ENCODE data around the gene PTCHD1.
A peak's percentile ranks its signal among the peaks of the same experiment; 100 is the strongest.

Gene PTCHD1

GRCh38 chrX:23334848-23335599, at the start of gene PTCHD1:
Gene PTCHD1, plus strand, starts transcription at chrX:23334849. Its CDS starts 27 bp downstream, at chrX:23334876.
- Mint-ChIP-seq H3K27ac (no peak within 1 kb of the TSS), H3K36me3 (ENCODE audit: low read depth) (no peaks in the 10 kb centered on the region), H3K4me1 (ENCODE audit: low read depth) (peaks cover 9% of the 10 kb centered on the region), H3K4me3 (peak within 1 kb of the TSS; percentile 39), H3K9me3 (no peaks in the 10 kb centered on the region), H3K27me3 (peaks cover 46% of the 10 kb centered on the region)

- H3K4me1 Mint-ChIP-seq (ENCODE audit: low read depth) = no peaks in the 10 kb centered on the region
- H3K36me3 Mint-ChIP-seq (ENCODE audit: low read depth) = no peaks in the 10 kb centered on the region
- H3K4me3 Mint-ChIP-seq = no peak overlapping the region
- no peaks in the 10 kb centered on the region for H3K9me3 Mint-ChIP-seq
- no peak overlapping the region for H3K27ac Mint-ChIP-seq
- H3K27me3 Mint-ChIP-seq = no peaks in the 10 kb centered on the region
These were observed 47.9 kb upstream of the PTCHD1 start for GRCh38 chrX:23286731-23287130.

GRCh38 chrX:23287191-23287725, 47.4 kb upstream of the PTCHD1 start:
- H3K27ac Mint-ChIP-seq = no peak overlapping the region
- no peaks in the 10 kb centered on the region for H3K9me3 Mint-ChIP-seq
- H3K27me3 Mint-ChIP-seq = no peaks in the 10 kb centered on the region
- no peaks in the 10 kb centered on the region for H3K36me3 Mint-ChIP-seq (ENCODE audit: low read depth)
- H3K4me1 Mint-ChIP-seq (ENCODE audit: low read depth) = no peaks in the 10 kb centered on the region
- no peak overlapping the region for H3K4me3 Mint-ChIP-seq

DNA sequence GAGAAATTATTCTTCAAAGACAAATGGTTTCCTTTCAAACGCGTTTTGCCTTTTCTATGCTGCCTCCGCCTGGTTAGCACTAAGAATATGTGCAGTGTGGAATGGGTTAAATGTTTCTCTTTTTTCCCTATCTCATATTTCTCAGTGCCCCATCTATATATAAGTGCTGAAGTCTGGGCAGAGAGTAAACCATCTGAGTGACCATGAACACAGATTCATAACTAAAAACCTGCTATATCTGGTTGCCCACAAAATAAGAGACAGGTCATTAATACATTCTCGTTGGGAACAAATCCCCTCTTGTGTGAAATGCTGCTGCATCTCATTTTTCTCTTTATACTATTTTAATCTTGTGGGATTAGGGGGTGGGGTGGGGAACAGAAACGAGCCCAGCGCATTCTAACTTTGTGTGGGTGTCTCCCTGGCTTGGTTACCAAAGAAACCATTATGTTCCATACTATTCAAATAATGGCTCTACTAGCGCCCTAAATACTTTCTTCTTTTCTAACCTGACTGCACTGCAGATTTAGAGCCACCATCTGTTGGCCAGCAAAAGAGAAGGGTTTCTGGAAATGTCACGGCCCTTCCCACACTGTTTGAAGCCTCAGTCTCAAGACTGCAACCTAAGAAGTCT, 42.2 kb upstream of the PTCHD1 start:
- no peak overlapping the region for H3K27ac Mint-ChIP-seq
- no peaks in the 10 kb centered on the region for H3K27me3 Mint-ChIP-seq
- no peak overlapping the region for H3K4me3 Mint-ChIP-seq
- H3K4me1 Mint-ChIP-seq (ENCODE audit: low read depth) = no peaks in the 10 kb centered on the region
- H3K36me3 Mint-ChIP-seq (ENCODE audit: low read depth) = no peaks in the 10 kb centered on the region
- H3K9me3 Mint-ChIP-seq = no peaks in the 10 kb centered on the region

- Mint-ChIP-seq H3K4me3 (no peak overlapping the region), H3K36me3 (ENCODE audit: low read depth) (no peaks in the 10 kb centered on the region)
These were observed 41.5 kb upstream of the PTCHD1 start for GRCh38 chrX:23292988-23293651.

DNA sequence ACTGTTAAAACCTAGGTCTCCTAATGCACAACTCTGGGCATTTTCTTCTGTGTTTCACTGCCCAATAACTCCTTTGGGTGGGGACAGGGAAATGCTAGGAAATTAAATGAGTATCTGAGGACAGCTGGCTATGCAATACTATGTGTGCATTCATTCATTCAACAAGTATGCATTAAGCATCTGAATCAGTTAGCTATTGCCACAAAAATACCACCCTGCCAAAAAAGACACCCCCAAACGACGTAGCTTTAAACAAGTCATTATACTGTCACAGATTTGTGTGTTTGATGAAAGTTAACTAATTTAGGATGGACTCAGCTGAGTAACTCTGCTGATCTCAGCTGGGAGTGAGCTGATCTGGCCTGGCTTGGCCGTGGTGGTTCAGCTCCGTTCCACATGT, 29.8 kb upstream of the PTCHD1 start:
- Mint-ChIP-seq H3K36me3 (ENCODE audit: low read depth) (no peaks in the 10 kb centered on the region), H3K4me1 (ENCODE audit: low read depth) (no peaks in the 10 kb centered on the region), H3K9me3 (no peaks in the 10 kb centered on the region), H3K4me3 (no peak overlapping the region), H3K27ac (no peak overlapping the region), H3K27me3 (peaks cover 4% of the 10 kb centered on the region)

More at GRCh38 chrX:23292988-23293651, 41.5 kb upstream of the PTCHD1 start:
- Mint-ChIP-seq H3K9me3 (no peaks in the 10 kb centered on the region), H3K27me3 (no peaks in the 10 kb centered on the region), H3K27ac (no peak overlapping the region), H3K4me1 (ENCODE audit: low read depth) (no peaks in the 10 kb centered on the region)

GRCh38 chrX:23311731-23312130, 22.9 kb upstream of the PTCHD1 start:
- H3K27me3 Mint-ChIP-seq = no peaks in the 10 kb centered on the region
- H3K4me1 Mint-ChIP-seq (ENCODE audit: low read depth) = no peaks in the 10 kb centered on the region
- no peaks in the 10 kb centered on the region for H3K9me3 Mint-ChIP-seq
- no peak overlapping the region for H3K4me3 Mint-ChIP-seq
- H3K27ac Mint-ChIP-seq = no peak overlapping the region
- H3K36me3 Mint-ChIP-seq (ENCODE audit: low read depth) = no peaks in the 10 kb centered on the region

DNA sequence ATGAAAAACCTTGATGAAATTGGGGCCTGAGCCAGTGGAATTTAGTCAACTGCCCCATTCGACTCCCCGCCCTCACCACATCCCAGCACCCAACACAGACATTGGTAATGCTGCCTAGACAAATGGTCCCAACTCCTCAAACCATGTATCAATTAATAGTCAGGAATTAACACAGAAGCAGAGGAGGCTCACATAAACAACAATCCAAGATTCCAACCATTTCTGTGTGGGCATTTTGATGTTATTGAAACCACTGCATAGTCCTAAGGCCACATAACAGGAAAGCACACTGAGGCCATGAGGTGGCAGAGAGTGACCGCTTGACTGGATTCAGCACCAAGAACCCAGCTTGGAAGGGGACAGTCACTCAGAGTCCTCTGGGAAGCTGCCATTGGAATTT, 22.5 kb upstream of the PTCHD1 start:
- Mint-ChIP-seq H3K4me3 (no peak overlapping the region), H3K36me3 (ENCODE audit: low read depth) (no peaks in the 10 kb centered on the region), H3K4me1 (ENCODE audit: low read depth) (no peaks in the 10 kb centered on the region), H3K9me3 (no peaks in the 10 kb centered on the region), H3K27me3 (no peaks in the 10 kb centered on the region), H3K27ac (no peak overlapping the region)

GRCh38 chrX:23317799-23318724, 16.6 kb upstream of the PTCHD1 start:
- no peaks in the 10 kb centered on the region for H3K4me1 Mint-ChIP-seq (ENCODE audit: low read depth)
- no peaks in the 10 kb centered on the region for H3K36me3 Mint-ChIP-seq (ENCODE audit: low read depth)

GRCh38 chrX:23327104-23327503, 7.5 kb upstream of the PTCHD1 start:
- Mint-ChIP-seq H3K27ac (no peak overlapping the region), H3K36me3 (ENCODE audit: low read depth) (no peaks in the 10 kb centered on the region), H3K4me3 (no peak overlapping the region), H3K27me3 (peaks cover 28% of the 10 kb centered on the region), H3K4me1 (ENCODE audit: low read depth) (peaks cover under 1% of the 10 kb centered on the region), H3K9me3 (no peaks in the 10 kb centered on the region)

More at GRCh38 chrX:23317799-23318724, 16.6 kb upstream of the PTCHD1 start:
- H3K27ac Mint-ChIP-seq = no peak overlapping the region
- no peaks in the 10 kb centered on the region for H3K9me3 Mint-ChIP-seq
- no peak overlapping the region for H3K4me3 Mint-ChIP-seq
- H3K27me3 Mint-ChIP-seq = no peaks in the 10 kb centered on the region

DNA sequence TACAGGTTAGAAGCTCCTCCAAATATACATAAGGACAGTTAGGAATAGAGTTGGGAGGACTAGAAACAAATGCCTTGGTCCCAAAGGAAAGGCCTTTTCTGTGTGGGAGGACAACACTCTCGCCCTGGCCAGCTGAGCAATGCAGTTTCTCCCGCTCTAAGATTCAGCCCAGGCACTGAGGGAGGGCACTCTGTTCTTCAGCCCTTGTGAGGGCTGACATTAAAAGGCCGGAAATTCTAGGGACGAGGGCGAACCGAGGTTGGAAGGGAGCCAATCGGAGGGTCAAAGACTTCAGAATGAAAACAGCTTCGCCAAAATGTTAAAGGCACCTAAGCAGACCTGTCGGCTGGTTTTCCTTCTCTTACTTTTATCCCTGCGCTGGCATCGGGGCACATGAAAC, 2.9 kb upstream of the PTCHD1 start:
- no peak overlapping the region for H3K4me3 Mint-ChIP-seq
- no peak overlapping the region for H3K27ac Mint-ChIP-seq
- H3K27me3 Mint-ChIP-seq = peaks cover 48% of the 10 kb centered on the region
- H3K4me1 Mint-ChIP-seq (ENCODE audit: low read depth) = peaks cover 9% of the 10 kb centered on the region
- H3K36me3 Mint-ChIP-seq (ENCODE audit: low read depth) = no peaks in the 10 kb centered on the region
- no peaks in the 10 kb centered on the region for H3K9me3 Mint-ChIP-seq

DNA sequence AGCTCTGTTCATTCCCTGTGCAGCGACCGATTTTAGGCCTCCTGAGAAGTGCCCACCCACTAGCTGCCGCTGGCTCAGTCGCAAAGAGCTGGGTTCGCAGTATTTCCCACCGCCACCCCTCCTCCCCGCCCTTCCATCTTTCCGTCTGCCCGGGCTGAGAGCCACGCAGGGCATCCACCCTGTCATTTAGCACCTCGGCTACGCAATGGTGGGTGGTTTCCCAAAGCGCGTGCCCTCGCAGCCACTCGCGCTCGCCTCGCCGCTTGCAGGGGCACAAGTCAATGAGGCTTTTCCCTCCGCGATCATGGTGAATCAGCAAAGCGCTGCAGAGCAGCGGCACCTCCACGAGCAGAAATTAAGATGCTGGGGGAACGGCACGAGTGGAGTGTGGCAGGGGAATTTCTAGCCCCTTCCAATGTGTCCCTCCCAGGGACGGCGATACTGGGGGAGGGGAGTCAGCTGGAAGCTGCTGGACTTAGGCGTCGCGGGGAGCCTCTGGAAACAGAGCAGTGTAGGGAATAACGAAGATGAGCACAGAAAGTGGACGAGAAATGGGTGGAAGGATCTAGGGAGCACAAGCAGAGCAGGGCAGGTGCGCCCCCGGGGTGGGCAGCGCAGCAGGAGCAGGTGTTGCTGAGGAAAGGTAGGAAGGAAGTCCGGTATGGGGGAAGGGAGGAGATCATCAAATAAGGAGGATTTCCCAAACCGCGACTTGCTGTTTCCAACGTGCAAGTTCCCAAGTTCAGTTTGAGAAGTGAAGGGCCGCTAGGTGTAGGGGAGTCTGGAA, 2.4 kb upstream of the PTCHD1 start:
- Mint-ChIP-seq H3K4me3 (peak overlapping the region; percentile 54), H3K27me3 (peaks cover 51% of the 10 kb centered on the region), H3K9me3 (no peaks in the 10 kb centered on the region), H3K36me3 (ENCODE audit: low read depth) (no peaks in the 10 kb centered on the region), H3K4me1 (ENCODE audit: low read depth) (peaks cover 9% of the 10 kb centered on the region), H3K27ac (no peak overlapping the region)

DNA sequence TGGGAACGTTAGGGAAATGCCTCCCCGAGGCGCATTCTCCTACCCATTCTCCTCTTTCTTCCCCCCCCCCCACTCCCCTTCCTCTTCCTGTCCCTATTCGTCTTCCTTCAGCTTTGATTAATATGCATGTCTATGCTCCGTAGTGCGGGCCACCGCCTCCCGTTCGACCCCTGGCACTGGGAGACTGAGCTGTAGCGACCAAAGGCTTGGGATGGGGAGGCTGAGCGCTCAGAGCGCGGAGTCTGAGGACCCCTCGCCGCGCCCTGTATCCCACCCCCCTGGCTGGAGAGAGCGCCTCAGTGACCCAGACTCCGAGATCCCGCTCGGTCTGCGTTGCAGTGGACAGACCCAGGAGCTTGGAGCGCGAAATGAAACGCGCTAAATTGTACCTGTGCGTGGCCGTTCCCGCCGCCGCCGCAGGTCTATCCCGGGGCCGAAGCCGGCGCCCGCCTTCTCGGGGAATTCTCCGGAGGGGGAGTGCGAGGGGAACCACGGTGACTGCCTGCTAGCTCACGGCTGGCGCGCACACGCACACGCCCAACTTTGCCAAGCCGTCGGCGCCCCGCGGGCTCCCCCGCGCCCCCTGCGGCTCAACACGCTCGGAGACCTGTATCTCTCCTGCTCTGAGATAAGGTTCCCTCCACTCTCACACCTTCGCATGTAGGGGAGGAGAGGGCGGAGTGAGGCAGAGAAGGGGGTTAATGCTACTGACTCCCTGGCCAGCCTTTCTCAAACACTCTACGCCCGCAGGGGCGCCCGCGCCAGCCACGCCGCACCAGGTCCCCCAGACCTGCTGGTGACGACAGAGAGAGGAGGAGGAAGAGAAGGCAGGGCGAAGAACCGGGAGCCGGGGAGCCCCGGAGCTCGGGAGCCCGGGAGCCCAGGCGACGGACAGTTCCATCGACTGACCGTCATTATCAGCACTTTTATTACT, 1.5 kb upstream of the PTCHD1 start:
- Mint-ChIP-seq H3K4me3 (no peak overlapping the region), H3K27me3 (peaks cover 58% of the 10 kb centered on the region), H3K4me1 (ENCODE audit: low read depth) (peaks cover 9% of the 10 kb centered on the region), H3K36me3 (ENCODE audit: low read depth) (no peaks in the 10 kb centered on the region), H3K9me3 (no peaks in the 10 kb centered on the region), H3K27ac (no peak overlapping the region)

All from stimulated activated naive CD8-positive, alpha-beta T cell treated with anti-CD3 and anti-CD28 coated beads, Interleukin-15, Interleukin-2, amounts not matched to agents 100 ng/mL and 50 ng/mL, for 24 hours (primary cell).